Endodermal cell (in vitro differentiated cells): ENCODE data around the gene DNLZ. TPM values are rescaled to one million over a fixed set of nuclear protein-coding genes. Genes with fewer than 3 reads are reported as not detected.

Source experiments
- DNase-seq: peaks from one replicate; pipeline ENCODE4 v3.0.0-alpha.2; 2017
- H3K27ac ChIP-seq: 2 replicates; pipeline ENCODE4 v1.5.1; 2013; ENCODE audit warnings: mild to moderate bottlenecking, low read depth, low read length, moderate library complexity
- H3K27me3 ChIP-seq: 2 replicates; pipeline ENCODE4 v1.6.1; 2013; ENCODE audit warnings: mild to moderate bottlenecking, low read length, moderate library complexity; ENCODE audit not compliant: insufficient read depth, control insufficient read depth, poor library complexity, severe bottlenecking
- H3K36me3 ChIP-seq: 2 replicates; pipeline ENCODE4 v1.7.0; 2013; ENCODE audit warnings: mild to moderate bottlenecking, low read length, moderate library complexity; ENCODE audit not compliant: control insufficient read depth, insufficient read depth
- H3K4me1 ChIP-seq: one replicate; pipeline ENCODE4 v1.7.0; 2013; ENCODE audit warnings: low read length; ENCODE audit not compliant: control insufficient read depth, insufficient read depth
- H3K4me3 ChIP-seq: 2 replicates; pipeline ENCODE4 v1.5.1; 2013; ENCODE audit warnings: mild to moderate bottlenecking, low read length, moderate library complexity
- H3K9ac ChIP-seq: 2 replicates; pipeline ENCODE4 v1.6.1; 2013; ENCODE audit warnings: mild to moderate bottlenecking, low read length, moderate library complexity; ENCODE audit not compliant: poor library complexity, severe bottlenecking; ENCODE audit errors: extremely low read depth
- H3K9me3 ChIP-seq: 2 replicates; pipeline ENCODE4 v1.6.1; 2013; ENCODE audit warnings: mild to moderate bottlenecking, low read length, moderate library complexity; ENCODE audit not compliant: control insufficient read depth
- H3K27ac Mint-ChIP-seq: 2 replicates; pipeline ENCODE4 v1.8.0; 2020; ENCODE audit warnings: mixed read lengths
- H3K27me3 Mint-ChIP-seq: 2 replicates; pipeline ENCODE4 v1.8.0; 2021; ENCODE audit warnings: mild to moderate bottlenecking, mixed read lengths; ENCODE audit not compliant: insufficient read depth
- H3K36me3 Mint-ChIP-seq: 2 replicates; pipeline ENCODE4 v1.8.0; 2020; ENCODE audit warnings: low read depth, mixed read lengths
- H3K4me1 Mint-ChIP-seq: 2 replicates; pipeline ENCODE4 v1.8.0; 2020; ENCODE audit warnings: mixed read lengths
- H3K4me3 Mint-ChIP-seq: 2 replicates; pipeline ENCODE4 v1.8.0; 2020; ENCODE audit warnings: mild to moderate bottlenecking, moderate library complexity, mixed read lengths
- H3K9me3 Mint-ChIP-seq: 2 replicates; pipeline ENCODE4 v1.8.0; 2020; ENCODE audit warnings: mild to moderate bottlenecking, mixed read lengths
- CTCF ChIP-seq: fragments of 200-600 bp; sonication (generic); conservative IDR thresholded peaks from 2 replicates; pipeline ENCODE4 v1.5.0; 2021; ENCODE audit warnings: antibody characterized with exemption, mild to moderate bottlenecking
- WGBS, 2 experiments: methylation state at CpG; one replicate each; pipeline versions ENCODE4 v1.1.5 to v1.1.7; 2013; ENCODE audit warnings: missing lambda C conversion rate in 2 of 2, mixed read lengths in 1 of 2; ENCODE audit not compliant: insufficient coverage in 1 of 2, insufficient read length in 1 of 2; 5-methylcytosine and 5-hydroxymethylcytosine counted together
- total RNA-seq, 2 donors: library from RNA; stranded (reverse); fragmentation: NEBNext Ultra II Directional in 1 of 2; extraction: Animal tissue kit (Norgen Biotek cat#: 25700) in 1 of 2; gene quantifications; 2 replicates in 1 of 2; 3 replicates in 1 of 2; pipeline ENCODE4 v1.2.1, GENCODE V29; 2021

The DNLZ gene
- total RNA-seq, 2 donors from 2014 or later = 12.6 to 20.1 TPM

DNA sequence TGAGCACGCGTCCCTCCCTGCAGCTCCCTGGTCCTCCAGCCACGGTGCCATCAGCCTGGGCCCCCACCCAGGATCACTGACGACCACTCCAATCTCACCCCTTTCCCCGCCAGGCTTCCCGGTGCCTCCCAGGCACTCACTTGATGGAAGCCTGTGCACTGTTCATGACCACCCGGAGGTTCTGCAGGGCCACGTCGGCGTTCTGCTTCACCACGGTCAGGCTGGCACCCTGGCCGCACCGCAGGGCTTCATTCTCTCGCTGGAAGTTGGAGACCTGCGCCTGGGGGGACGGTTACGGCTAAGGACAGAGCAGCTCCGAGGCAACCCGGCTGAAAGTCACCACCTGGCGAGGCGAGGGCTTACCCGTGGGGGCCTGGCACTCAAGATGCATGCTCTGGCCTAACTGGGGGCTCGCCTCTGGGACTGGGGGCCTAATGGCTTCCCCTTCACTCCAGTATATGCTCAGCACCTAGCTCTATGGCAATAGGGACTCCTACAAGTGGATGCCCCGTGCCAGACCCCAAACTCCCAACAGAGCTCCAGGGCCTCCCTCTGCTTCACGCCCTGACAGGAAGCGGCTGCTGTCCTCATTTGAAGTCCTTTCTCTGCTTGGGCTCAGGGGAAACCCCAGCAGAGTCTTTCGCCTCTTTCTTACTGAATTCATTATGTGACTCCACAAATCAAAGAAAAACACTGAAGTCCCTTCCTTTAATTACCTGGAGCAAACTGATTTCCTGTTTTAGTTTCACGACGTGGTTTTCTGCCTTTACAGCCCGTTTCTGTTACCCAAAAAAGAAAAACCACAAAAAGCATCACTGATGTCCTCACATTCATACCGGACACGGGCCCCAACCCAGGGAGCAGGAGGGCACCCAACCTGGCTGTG lies 40.6 kb upstream of the DNLZ start:
- TF ChIP-seq CTCF = no peak
- H3K36me3 Mint-ChIP-seq = peaks cover 51% of the 10 kb centered on the region
- H3K27ac Mint-ChIP-seq = no peak overlapping the region
- H3K4me3 Mint-ChIP-seq = no peak overlapping the region
- H3K4me3 ChIP-seq = no peak overlapping the region
- H3K27me3 ChIP-seq = no peaks in the 10 kb centered on the region
- peaks cover 7% of the 10 kb centered on the region for H3K4me1 Mint-ChIP-seq
- DNase-seq = no peak
- H3K9me3 Mint-ChIP-seq = no peaks in the 10 kb centered on the region
- WGBS, 2 experiments = 95% methylated on average over 25 to 32 of the region's 32 CpGs
- H3K9me3 ChIP-seq = no peaks in the 10 kb centered on the region
- no peaks in the 10 kb centered on the region for H3K4me1 ChIP-seq
- H3K36me3 ChIP-seq = peaks cover 47% of the 10 kb centered on the region
- H3K27me3 Mint-ChIP-seq = no peaks in the 10 kb centered on the region
- no peak overlapping the region for H3K27ac ChIP-seq
- H3K9ac ChIP-seq = no peak overlapping the region

DNA sequence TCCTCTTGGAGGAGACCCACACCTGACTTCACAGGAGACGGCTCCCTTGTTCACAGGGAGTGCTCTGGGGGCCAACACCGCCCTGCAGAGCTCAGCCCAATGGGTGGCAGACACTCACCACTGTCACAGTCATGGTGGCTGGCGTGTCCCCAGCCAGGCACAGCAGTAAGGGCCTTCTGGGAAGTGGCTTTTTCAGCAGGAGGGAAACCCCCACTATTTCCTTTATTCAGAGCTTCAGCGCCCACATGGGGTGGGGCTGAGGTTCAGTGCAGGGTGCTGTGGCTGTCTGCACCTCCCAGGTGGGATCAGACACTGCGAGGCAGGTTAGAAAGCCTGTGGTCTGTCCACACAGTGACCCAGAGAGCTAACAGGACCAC lies 40.0 kb upstream of the DNLZ start:
- TF ChIP-seq CTCF = no peak
- H3K4me1 Mint-ChIP-seq = peaks cover 7% of the 10 kb centered on the region
- Histone ChIP-seq H3K27ac (no peak overlapping the region), H3K9ac (no peak overlapping the region), H3K27me3 (no peaks in the 10 kb centered on the region), H3K4me3 (no peak overlapping the region), H3K4me1 (peaks cover 3% of the 10 kb centered on the region), H3K36me3 (peaks cover 47% of the 10 kb centered on the region), H3K9me3 (no peaks in the 10 kb centered on the region)
- no peaks in the 10 kb centered on the region for H3K27me3 Mint-ChIP-seq
- H3K36me3 Mint-ChIP-seq = peaks cover 48% of the 10 kb centered on the region
- 92 to 96% methylated on average over 4 to 5 of the region's 5 CpGs for WGBS, 2 experiments
- DNase-seq = no peak
- H3K4me3 Mint-ChIP-seq = no peak overlapping the region
- no peak overlapping the region for H3K27ac Mint-ChIP-seq
- no peaks in the 10 kb centered on the region for H3K9me3 Mint-ChIP-seq

- H3K4me1 Mint-ChIP-seq = peaks cover 7% of the 10 kb centered on the region
- no peaks in the 10 kb centered on the region for H3K27me3 ChIP-seq
- no peak for DNase-seq
- H3K9ac ChIP-seq = no peak overlapping the region
- 90 to 95% methylated on average over 9 to 13 of the region's 13 CpGs for WGBS, 2 experiments
- H3K4me3 Mint-ChIP-seq = no peak overlapping the region
- H3K9me3 Mint-ChIP-seq = no peaks in the 10 kb centered on the region
- H3K36me3 ChIP-seq = peaks cover 48% of the 10 kb centered on the region
- peaks cover 38% of the 10 kb centered on the region for H3K36me3 Mint-ChIP-seq
- H3K9me3 ChIP-seq = no peaks in the 10 kb centered on the region
- H3K27me3 Mint-ChIP-seq = no peaks in the 10 kb centered on the region
- H3K27ac Mint-ChIP-seq = peak overlapping the region; percentile 42
- H3K27ac ChIP-seq = no peak overlapping the region
- H3K4me1 ChIP-seq = peaks cover 6% of the 10 kb centered on the region
- H3K4me3 ChIP-seq = no peak overlapping the region
- TF ChIP-seq CTCF = no peak
Observed at GRCh38 chr9:136402067-136402466, 38.5 kb upstream of the DNLZ start.
